ENCODE data around the gene TMEM33.

The TMEM33 gene

DNA sequence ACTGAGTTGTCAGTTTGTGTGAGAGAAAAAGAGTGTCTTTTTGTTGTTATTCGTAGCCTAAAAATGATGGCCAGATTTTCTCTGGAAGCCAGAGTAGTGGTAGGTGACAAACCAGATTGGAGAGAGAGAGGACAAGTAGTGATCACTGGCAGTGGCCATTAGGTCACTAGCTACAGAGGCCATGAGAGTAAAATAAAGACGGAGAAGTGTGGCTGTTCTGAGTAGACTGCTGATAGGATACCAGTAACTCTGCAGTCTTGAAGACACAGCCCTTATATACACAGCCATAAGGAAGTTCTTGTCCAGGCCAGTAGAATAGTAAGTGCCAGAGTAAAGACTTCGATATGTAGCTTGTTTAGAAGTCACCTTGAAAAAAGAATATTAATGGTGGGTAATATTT, 62.8 kb downstream of the TMEM33 start:
- DNase-seq (ENCODE audit: low read depth), result no peak

- no peak for DNase-seq (ENCODE audit: low read depth)
Observed at GRCh38 chr4:41999321-41999720, 64.1 kb downstream of the TMEM33 start.

- DNase-seq (ENCODE audit: low read depth), result no peak
Observed at GRCh38 chr4:42008011-42008786, 73.0 kb downstream of the TMEM33 start.
